Measurements from ENCODE around the gene ABLIM2.

The ABLIM2 gene

DNA sequence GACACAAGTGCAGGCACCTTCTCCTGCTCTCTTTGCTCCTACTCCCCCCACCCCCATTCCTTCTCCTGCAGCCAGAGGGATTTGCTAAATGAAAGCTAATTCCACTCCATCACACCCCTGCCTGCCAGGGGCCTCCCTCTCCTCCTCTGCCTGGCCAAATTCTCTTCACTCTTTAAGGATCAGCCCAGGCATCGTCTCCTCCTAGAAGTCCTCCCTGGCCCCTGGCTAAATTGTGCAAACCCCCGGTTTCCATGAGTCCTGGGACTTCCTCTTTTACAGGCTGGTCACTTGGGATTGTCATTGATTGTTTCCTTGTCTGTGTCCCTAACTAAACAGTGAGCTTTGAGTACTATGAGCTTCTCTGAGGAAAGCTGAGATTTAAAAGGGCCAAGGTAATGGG, 8.7 kb upstream of the ABLIM2 start:
- Histone ChIP-seq H3K4me3 (replicated peaks; ENCODE audit: low read depth, low read length) (no peak overlapping the region), H3K36me3 (ENCODE audit: control insufficient read depth, insufficient read depth, low read length) (no peaks in the 10 kb centered on the region)
- TF ChIP-seq CTCF (IDR thresholded peaks at IDR 0.05; ENCODE audit: insufficient read depth, low read length, poor library complexity, severe bottlenecking) = no peak

GRCh38 chr4:8165374-8165896, 6.8 kb upstream of the ABLIM2 start:
- no peaks in the 10 kb centered on the region for H3K27me3 ChIP-seq (replicated peaks; ENCODE audit: control insufficient read depth, insufficient read depth, low read length)
- H3K4me3 ChIP-seq (replicated peaks; ENCODE audit: low read depth, low read length) = no peak overlapping the region
- H3K36me3 ChIP-seq (ENCODE audit: control insufficient read depth, insufficient read depth, low read length) = no peaks in the 10 kb centered on the region
- DNase-seq (ENCODE audit: extremely low read depth, insufficient read length) = no peak
- TF ChIP-seq CTCF (IDR thresholded peaks at IDR 0.05; ENCODE audit: insufficient read depth, low read length, poor library complexity, severe bottlenecking) = no peak

More for the DNA sequence above, 8.7 kb upstream of the ABLIM2 start:
- DNase-seq (ENCODE audit: extremely low read depth, insufficient read length) = no peak
- H3K27me3 ChIP-seq (replicated peaks; ENCODE audit: control insufficient read depth, insufficient read depth, low read length) = no peaks in the 10 kb centered on the region

- no peak overlapping the region for H3K4me3 ChIP-seq (replicated peaks; ENCODE audit: low read depth, low read length)
- no peak for DNase-seq (ENCODE audit: extremely low read depth, insufficient read length)
- no peaks in the 10 kb centered on the region for H3K27me3 ChIP-seq (replicated peaks; ENCODE audit: control insufficient read depth, insufficient read depth, low read length)
- TF ChIP-seq CTCF (IDR thresholded peaks at IDR 0.05; ENCODE audit: insufficient read depth, low read length, poor library complexity, severe bottlenecking) = no peak
- no peaks in the 10 kb centered on the region for H3K36me3 ChIP-seq (ENCODE audit: control insufficient read depth, insufficient read depth, low read length)
Observed at GRCh38 chr4:8164687-8165086, 6.1 kb upstream of the ABLIM2 start.

DNA sequence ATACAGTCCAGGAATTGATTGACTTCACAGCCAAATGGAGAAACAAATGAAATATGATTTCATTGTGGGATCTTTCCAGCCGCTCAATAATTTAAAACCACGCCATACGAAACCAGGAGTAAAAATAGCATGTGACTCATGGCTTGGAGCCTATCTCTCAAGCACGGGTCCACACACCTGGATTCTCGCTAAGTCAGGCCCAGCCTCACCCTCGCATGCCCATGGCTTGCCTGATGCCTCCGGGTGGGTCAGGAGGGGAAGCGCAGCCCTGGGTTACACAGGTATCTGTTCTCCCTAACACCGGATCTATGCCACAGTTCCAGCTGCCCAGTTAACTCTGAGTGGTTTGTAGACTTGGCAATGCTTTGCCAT, 5.6 kb upstream of the ABLIM2 start:
- no peak for DNase-seq (ENCODE audit: extremely low read depth, insufficient read length)
- no peak for TF ChIP-seq CTCF (IDR thresholded peaks at IDR 0.05; ENCODE audit: insufficient read depth, low read length, poor library complexity, severe bottlenecking)
- Histone ChIP-seq H3K4me3 (replicated peaks; ENCODE audit: low read depth, low read length) (no peak overlapping the region), H3K36me3 (ENCODE audit: control insufficient read depth, insufficient read depth, low read length) (no peaks in the 10 kb centered on the region), H3K27me3 (replicated peaks; ENCODE audit: control insufficient read depth, insufficient read depth, low read length) (no peaks in the 10 kb centered on the region)

DNA sequence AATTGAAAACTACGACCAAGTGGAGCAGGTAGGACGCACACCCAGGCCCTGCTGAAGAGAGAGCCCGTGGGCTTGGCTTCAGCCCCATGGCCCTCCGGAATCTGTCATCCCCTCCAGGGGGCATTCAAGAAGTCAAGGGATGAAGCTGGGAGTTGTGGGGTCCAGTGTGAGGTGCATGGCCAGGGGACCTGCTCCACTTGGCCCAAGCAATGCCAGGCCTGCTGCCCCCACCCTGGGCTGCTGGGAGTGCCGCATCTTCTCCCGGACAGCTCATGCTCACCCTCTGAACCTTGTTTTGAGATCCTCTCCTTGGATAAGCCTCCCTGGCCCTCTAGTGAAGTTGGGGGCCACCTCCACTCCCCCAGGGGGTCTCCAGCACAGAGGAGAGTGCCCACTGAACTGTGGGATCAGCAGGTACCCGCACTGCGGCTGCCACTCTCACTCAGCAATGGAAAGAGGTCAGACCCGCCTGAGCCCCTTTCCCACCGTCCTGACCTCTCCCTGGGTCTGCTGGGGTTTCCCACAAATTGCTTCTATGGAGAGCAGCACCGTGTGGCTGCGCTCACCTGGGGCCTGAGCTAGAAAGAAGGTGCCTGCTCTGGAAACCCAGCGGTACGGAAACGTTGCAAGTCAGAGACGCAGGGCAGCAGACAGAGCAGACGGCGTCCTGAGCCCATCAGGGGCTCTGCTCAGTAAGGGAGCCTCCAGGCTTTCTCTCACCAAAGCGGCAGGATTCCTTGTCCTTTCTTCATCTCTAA, 5.0 kb upstream of the ABLIM2 start:
- Histone ChIP-seq H3K36me3 (ENCODE audit: control insufficient read depth, insufficient read depth, low read length) (no peaks in the 10 kb centered on the region), H3K27me3 (replicated peaks; ENCODE audit: control insufficient read depth, insufficient read depth, low read length) (no peaks in the 10 kb centered on the region), H3K4me3 (replicated peaks; ENCODE audit: low read depth, low read length) (no peak overlapping the region)
- no peak for TF ChIP-seq CTCF (IDR thresholded peaks at IDR 0.05; ENCODE audit: insufficient read depth, low read length, poor library complexity, severe bottlenecking)
- no peak for DNase-seq (ENCODE audit: extremely low read depth, insufficient read length)

All from GM06990 (cell line).